Smooth muscle cell of the brain vasculature (primary cell): ENCODE results near the gene HAUS5.

Experiments used
- DNase-seq: peaks from one replicate; pipeline ENCODE4 v3.0.0-alpha.2; 2012; ENCODE audit warnings: low read depth, low spot score

The HAUS5 gene

DNA sequence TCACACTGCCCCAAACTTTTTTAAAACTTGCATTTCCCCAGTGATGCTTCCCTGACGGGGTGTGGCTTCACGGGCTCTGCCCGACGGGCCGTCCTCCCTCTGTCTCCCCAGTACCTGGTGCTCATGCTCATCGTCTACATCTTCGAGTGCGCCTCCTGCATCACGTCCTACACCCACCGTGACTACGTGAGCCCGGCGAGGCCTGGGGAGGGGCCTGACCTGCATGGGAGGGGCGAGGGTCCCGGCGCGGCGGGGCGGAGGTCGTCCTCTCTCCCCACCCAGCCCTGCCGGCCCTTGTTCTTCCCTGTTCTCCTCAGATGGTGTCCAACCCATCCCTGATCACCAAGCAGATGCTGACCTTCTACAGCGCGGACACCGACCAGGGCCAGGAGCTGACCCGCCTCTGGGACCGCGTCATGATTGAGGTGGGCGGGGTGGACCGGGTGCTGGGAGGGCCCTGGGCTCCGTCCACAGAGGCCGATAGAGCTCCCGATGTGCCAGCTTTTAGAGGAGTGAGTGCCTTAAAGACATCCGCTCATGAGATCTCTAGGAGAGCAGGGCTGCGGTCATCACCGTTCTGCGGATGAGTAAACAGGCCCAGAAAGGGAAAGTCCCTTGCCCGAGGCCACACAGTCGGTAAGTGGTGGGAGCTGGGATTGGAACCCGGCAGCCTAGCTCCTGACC is 60.7 kb downstream of the HAUS5 start:
- DNase-seq, result no peak
